Erythroblast (primary cell): ENCODE data around the gene C3orf22.

Source experiments
- DNase-seq, 2 experiments: peaks; one replicate each; lab custom pipeline; 2025; lab: John Stamatoyannopoulos, UW
- GATA1 ChIP-seq: IDR thresholded peaks from 2 replicates; pipeline ENCODE4 v1.6.1; 2011; ENCODE audit warnings: low read depth, mild to moderate bottlenecking, control low read depth, low read length, moderate library complexity
- POLR2A ChIP-seq: IDR thresholded peaks from 2 replicates; pipeline ENCODE4 v1.6.1; 2011; ENCODE audit warnings: mild to moderate bottlenecking, low read length

The C3orf22 gene

GRCh38 chr3:126512916-126513650, 45.6 kb downstream of the C3orf22 start:
- no peak for DNase-seq
- TF ChIP-seq GATA1 = no peak
- TF ChIP-seq POLR2A = no peak

- no peak for DNase-seq
- no peak for TF ChIP-seq POLR2A
- TF ChIP-seq GATA1 = no peak
These were observed 46.7 kb downstream of the C3orf22 start for GRCh38 chr3:126512026-126512425.

DNA sequence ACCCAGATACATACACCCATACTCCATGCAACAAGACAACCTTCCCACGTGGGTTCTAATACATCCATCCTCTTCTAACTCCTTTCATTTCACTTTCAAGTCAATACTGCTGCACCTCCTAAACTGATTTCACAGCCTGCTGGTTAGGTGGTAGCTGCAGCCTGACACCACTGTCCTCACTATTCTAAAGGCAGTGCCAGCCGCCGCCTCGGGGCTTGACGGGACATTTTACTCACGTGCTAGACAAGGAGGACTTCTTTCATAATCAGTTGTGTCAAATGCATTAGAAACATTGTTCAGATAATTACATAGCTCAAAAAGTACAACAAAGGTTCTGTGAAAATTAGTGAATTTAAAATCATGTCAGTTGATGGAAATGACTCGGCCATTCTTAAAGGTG, 47.4 kb downstream of the C3orf22 start:
- TF ChIP-seq POLR2A = no peak
- TF ChIP-seq GATA1 = no peak
- DNase-seq = no peak

GRCh38 chr3:126510308-126510910, 48.3 kb downstream of the C3orf22 start:
- no peak for DNase-seq
- TF ChIP-seq GATA1 = no peak
- no peak for TF ChIP-seq POLR2A

GRCh38 chr3:126509597-126510307, 49.0 kb downstream of the C3orf22 start:
- no peak for DNase-seq
- TF ChIP-seq GATA1 = no peak
- no peak for TF ChIP-seq POLR2A

- TF ChIP-seq POLR2A = no peak
- no peak for TF ChIP-seq GATA1
- DNase-seq = no peak
These were observed 50.2 kb downstream of the C3orf22 start for GRCh38 chr3:126508564-126508964.

DNA sequence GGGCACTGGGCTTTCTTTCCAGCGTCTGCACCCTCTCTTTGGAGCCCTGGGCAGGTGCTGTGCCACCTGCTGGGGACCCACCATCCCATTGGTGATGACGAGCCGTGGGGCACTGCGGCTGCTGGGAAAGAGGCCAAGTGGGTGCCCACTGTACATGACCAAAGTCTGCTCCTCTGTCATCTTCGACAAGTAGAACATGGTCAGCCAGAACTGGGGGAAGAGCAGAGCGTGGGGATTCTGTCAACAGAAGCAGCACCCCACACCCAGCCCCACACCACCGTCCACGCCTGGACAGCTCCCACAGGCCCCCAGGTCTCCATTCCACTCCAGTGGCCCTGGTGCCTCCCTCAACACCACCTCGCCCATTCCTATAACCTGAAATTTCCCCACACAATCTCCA, 50.8 kb downstream of the C3orf22 start:
- no peak for DNase-seq
- TF ChIP-seq GATA1 = no peak
- no peak for TF ChIP-seq POLR2A

DNA sequence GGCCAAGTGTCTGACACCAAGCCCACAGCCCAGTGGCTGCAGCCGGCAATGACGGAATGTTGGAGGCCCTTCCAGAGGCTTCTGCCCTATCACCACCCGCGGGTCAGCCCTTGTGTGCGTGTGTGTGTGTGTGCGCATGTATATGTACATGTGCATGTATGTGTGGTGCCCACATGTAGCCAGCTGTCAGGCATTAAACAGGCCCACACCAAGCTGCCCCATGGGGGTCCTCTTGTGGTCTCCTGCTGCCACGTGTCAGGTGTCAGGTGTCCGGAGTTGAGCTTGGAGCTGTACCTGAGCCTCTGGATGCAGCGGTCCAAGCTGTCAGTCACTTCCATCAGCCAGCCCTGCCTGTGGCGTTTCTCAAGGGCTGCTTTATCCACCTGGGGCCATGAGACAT, 55.0 kb downstream of the C3orf22 start:
- no peak for DNase-seq
- TF ChIP-seq GATA1 (no peak), POLR2A (no peak)

DNA sequence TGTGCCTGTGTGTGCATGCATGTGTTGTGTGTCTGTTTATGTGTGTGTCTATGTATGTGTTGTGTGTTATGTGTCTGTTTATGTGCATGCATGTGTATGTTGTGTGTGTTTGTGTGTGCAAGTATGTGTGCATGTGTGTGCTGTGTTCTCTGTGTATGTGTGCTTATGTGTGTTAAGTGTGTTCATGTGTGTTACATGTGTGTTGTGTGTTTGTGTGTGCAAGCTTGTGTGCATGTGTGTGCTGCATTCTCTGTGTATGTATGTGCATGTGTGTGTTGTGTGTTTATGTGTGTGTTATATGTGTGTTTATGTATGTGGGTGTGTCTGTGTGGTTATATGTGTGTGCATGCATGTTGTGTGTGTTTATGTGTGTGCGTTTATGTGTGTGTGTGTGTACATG, 56.1 kb downstream of the C3orf22 start:
- no peak for DNase-seq
- TF ChIP-seq POLR2A (no peak), GATA1 (no peak)

GRCh38 chr3:126501736-126502135, 57.0 kb downstream of the C3orf22 start:
- TF ChIP-seq POLR2A (no peak), GATA1 (no peak)
- DNase-seq = no peak

DNA sequence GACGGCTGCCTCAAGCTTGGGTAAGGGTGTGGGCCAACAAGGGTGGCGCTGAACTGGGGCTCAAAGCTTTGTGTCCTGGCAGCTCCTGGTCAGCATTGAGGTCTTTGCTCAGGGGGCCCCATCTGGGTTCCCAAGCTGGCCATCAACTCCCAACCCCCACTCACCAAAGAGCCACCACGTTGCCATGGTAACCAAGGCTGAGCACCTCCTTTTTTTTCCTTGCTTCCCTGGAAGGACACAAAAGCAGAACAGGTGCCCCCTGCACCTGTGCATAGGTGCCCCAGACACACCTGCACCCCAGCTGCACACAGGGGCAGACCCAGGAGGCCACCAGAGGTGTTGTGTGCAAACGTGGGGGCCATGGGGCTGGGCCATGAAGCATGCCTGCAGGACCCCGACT, 57.7 kb downstream of the C3orf22 start:
- DNase-seq = no peak
- no peak for TF ChIP-seq POLR2A
- no peak for TF ChIP-seq GATA1

GRCh38 chr3:126500016-126500415, 58.7 kb downstream of the C3orf22 start:
- no peak for TF ChIP-seq GATA1
- no peak for TF ChIP-seq POLR2A
- DNase-seq = no peak
